ENCODE measurements around the gene RABL3.
"Not testable (repeated sequence)": the region's sequence is repeated elsewhere in the genome, so short reads cannot be mapped to it uniquely, and the experiment has no call there.

RABL3 gene

DNA sequence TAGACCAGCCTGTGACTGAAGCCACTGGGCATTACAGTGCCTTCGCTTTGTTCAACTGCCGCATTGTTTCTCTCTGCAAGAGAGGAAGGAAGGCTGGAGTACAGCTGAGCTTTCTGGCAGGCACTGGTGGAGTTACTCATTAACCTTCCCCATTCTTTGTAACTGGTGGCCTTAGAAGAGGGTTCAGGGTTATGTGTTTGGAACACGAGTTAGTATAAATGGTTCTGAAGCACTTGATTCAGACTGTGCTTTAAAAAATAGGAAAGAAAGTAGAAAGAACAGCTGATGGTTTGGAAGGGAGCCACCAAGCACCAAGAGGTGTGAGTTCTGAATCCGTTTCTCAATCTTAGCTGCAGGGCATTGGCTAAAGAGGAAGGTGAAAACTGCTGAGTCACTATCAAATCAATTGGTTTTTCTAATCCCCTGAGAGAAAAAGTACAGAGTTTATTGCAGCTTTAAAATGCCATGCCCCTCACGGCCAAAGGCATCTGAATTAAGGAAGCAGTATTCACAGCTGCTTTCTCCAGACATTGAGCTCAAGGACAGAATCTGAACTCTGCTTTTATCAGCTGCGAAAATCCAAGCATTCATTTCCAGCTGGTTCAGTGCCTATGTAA, 63.9 kb downstream of the RABL3 start:
- Histone ChIP-seq H3K79me2 (ENCODE audit: insufficient read depth, low read length) (no peaks in the 10 kb centered on the region), H3K27me3 (ENCODE audit: insufficient read depth, low read length, poor library complexity, severe bottlenecking) (no peaks in the 10 kb centered on the region), H4K20me1 (ENCODE audit: insufficient read depth, low read length, poor library complexity, severe bottlenecking) (no peaks in the 10 kb centered on the region), H3K4me1 (ENCODE audit: insufficient read depth, low read length, poor library complexity, severe bottlenecking) (peaks cover 32% of the 10 kb centered on the region), H3F3A (ENCODE audit: low read depth) (no peaks in the 10 kb centered on the region), H3K9ac (ENCODE audit: low read depth, low read length, poor library complexity, severe bottlenecking) (no peak overlapping the region), H3K9me3 (ENCODE audit: insufficient read depth, low read depth, low read length) (no peaks in the 10 kb centered on the region), H3K9me2 (replicated peaks; ENCODE audit: low read depth, low read length) (no peaks in the 10 kb centered on the region), H3K36me3 (ENCODE audit: insufficient read depth, low read length) (no peaks in the 10 kb centered on the region), H3K4me3 (ENCODE audit: low read length, poor library complexity, severe bottlenecking) (peak overlapping the region; percentile 15), H3K4me2 (ENCODE audit: low read depth, low read length, poor library complexity, severe bottlenecking) (peak overlapping the region; percentile 56), H2AFZ (ENCODE audit: low read length) (no peak overlapping the region)
- TF ChIP-seq, protein P1, sequence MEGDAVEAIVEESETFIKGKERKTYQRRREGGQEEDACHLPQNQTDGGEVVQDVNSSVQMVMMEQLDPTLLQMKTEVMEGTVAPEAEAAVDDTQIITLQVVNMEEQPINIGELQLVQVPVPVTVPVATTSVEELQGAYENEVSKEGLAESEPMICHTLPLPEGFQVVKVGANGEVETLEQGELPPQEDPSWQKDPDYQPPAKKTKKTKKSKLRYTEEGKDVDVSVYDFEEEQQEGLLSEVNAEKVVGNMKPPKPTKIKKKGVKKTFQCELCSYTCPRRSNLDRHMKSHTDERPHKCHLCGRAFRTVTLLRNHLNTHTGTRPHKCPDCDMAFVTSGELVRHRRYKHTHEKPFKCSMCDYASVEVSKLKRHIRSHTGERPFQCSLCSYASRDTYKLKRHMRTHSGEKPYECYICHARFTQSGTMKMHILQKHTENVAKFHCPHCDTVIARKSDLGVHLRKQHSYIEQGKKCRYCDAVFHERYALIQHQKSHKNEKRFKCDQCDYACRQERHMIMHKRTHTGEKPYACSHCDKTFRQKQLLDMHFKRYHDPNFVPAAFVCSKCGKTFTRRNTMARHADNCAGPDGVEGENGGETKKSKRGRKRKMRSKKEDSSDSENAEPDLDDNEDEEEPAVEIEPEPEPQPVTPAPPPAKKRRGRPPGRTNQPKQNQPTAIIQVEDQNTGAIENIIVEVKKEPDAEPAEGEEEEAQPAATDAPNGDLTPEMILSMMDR (conservative IDR thresholded peaks at IDR 0.05; ENCODE audit: low read length), result no peak
- TF ChIP-seq EZH2phosphoT487 (IDR thresholded peaks at IDR 0.05; ENCODE audit: borderline replicate concordance), result no peak

DNA sequence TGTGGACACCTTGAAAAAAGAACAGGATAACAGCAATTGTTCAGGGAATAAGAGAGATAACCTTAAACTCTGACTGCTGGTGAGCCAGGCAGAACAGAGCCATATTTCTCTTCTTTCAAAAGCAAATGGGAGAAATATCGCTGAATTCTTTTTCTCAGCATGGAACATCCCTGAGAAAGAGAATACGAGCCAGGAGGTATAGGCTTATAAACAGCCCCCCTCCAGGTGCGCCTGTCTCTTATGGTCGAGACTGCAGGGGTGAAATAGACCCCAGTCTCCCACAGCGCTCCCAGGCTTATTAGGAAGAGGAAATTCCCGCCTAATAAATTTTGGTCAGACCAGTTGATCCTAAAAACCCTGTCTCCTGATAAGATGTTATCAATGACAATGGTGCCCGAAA, 65.1 kb downstream of the RABL3 start:
- H3K4me1 ChIP-seq (ENCODE audit: insufficient read depth, low read length, poor library complexity, severe bottlenecking), result peaks cover 20% of the 10 kb centered on the region
- H3K9me3 ChIP-seq (ENCODE audit: insufficient read depth, low read depth, low read length); H3K36me3 ChIP-seq (ENCODE audit: insufficient read depth, low read length); H3K9ac ChIP-seq (ENCODE audit: low read depth, low read length, poor library complexity, severe bottlenecking); H3F3A ChIP-seq (ENCODE audit: low read depth); H3K27me3 ChIP-seq (ENCODE audit: insufficient read depth, low read length, poor library complexity, severe bottlenecking); H4K20me1 ChIP-seq (ENCODE audit: insufficient read depth, low read length, poor library complexity, severe bottlenecking); H3K79me2 ChIP-seq (ENCODE audit: insufficient read depth, low read length); H2AFZ ChIP-seq (ENCODE audit: low read length); H3K4me3 ChIP-seq (ENCODE audit: low read length, poor library complexity, severe bottlenecking); H3K9me2 ChIP-seq (replicated peaks; ENCODE audit: low read depth, low read length); H3K4me2 ChIP-seq (ENCODE audit: low read depth, low read length, poor library complexity, severe bottlenecking): not testable (repeated sequence)

DNA sequence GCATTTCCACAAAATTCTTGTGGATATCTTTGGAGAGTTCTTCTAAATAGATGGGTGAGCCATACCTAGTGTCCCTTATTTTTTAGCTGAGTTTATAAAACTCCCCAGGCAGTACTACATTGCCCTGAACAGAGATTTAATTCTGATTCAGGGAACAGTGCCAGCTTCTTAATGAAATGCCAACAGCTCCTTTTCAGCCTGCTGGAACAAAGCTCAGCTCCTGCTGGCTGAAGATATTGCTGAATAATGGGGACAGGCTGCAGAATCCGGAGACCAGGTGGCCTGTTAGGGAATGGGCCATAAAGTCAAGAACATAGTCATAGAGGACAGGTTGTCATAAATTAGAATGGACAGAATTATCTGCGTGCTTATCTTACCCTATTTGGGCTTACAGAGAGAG, 69.2 kb downstream of the RABL3 start:
- Histone ChIP-seq H3K27me3 (ENCODE audit: insufficient read depth, low read length, poor library complexity, severe bottlenecking) (no peaks in the 10 kb centered on the region), H3K4me1 (ENCODE audit: insufficient read depth, low read length, poor library complexity, severe bottlenecking) (peaks cover under 1% of the 10 kb centered on the region), H3F3A (ENCODE audit: low read depth) (no peaks in the 10 kb centered on the region), H3K79me2 (ENCODE audit: insufficient read depth, low read length) (no peaks in the 10 kb centered on the region), H3K4me3 (ENCODE audit: low read length, poor library complexity, severe bottlenecking) (no peak overlapping the region), H3K4me2 (ENCODE audit: low read depth, low read length, poor library complexity, severe bottlenecking) (no peak overlapping the region), H3K9ac (ENCODE audit: low read depth, low read length, poor library complexity, severe bottlenecking) (no peak overlapping the region), H2AFZ (ENCODE audit: low read length) (no peak overlapping the region), H3K9me2 (replicated peaks; ENCODE audit: low read depth, low read length) (no peaks in the 10 kb centered on the region), H4K20me1 (ENCODE audit: insufficient read depth, low read length, poor library complexity, severe bottlenecking) (no peaks in the 10 kb centered on the region), H3K36me3 (ENCODE audit: insufficient read depth, low read length) (no peaks in the 10 kb centered on the region), H3K9me3 (ENCODE audit: insufficient read depth, low read depth, low read length) (no peaks in the 10 kb centered on the region)
- TF ChIP-seq EZH2phosphoT487 (IDR thresholded peaks at IDR 0.05; ENCODE audit: borderline replicate concordance), result no peak
- TF ChIP-seq, protein P1 (conservative IDR thresholded peaks at IDR 0.05; ENCODE audit: low read length), result no peak

DNA sequence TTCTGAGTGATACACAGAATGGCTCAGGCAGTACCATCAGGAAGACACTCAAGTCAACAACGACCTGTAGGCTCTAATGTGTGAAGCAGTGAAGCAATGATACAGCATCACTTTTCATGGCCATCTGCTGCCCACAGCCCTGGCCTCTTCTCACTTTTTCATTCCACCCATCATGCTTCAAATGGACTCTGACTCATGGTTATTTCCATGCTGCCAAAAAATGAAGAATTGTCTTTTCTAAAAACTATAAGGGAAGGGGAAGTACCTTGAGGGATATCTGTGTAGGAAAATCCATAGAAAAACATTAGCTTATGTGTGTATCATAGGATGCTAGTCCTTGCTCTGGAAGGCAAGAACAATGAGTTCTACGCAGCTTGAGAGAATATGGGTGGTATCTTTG, 71.7 kb downstream of the RABL3 start:
- Histone ChIP-seq H3K9me2 (replicated peaks; ENCODE audit: low read depth, low read length) (no peaks in the 10 kb centered on the region), H3K9me3 (ENCODE audit: insufficient read depth, low read depth, low read length) (no peaks in the 10 kb centered on the region), H3F3A (ENCODE audit: low read depth) (no peaks in the 10 kb centered on the region), H3K4me2 (ENCODE audit: low read depth, low read length, poor library complexity, severe bottlenecking) (no peak overlapping the region), H3K4me1 (ENCODE audit: insufficient read depth, low read length, poor library complexity, severe bottlenecking) (no peaks in the 10 kb centered on the region), H3K36me3 (ENCODE audit: insufficient read depth, low read length) (no peaks in the 10 kb centered on the region), H3K27me3 (ENCODE audit: insufficient read depth, low read length, poor library complexity, severe bottlenecking) (no peaks in the 10 kb centered on the region), H4K20me1 (ENCODE audit: insufficient read depth, low read length, poor library complexity, severe bottlenecking) (no peaks in the 10 kb centered on the region), H2AFZ (ENCODE audit: low read length) (no peak overlapping the region), H3K4me3 (ENCODE audit: low read length, poor library complexity, severe bottlenecking) (no peak overlapping the region), H3K79me2 (ENCODE audit: insufficient read depth, low read length) (no peaks in the 10 kb centered on the region), H3K9ac (ENCODE audit: low read depth, low read length, poor library complexity, severe bottlenecking) (no peak overlapping the region)
- no peak for TF ChIP-seq EZH2phosphoT487 (IDR thresholded peaks at IDR 0.05; ENCODE audit: borderline replicate concordance)
